ENCODE results near the gene FAM168A.
"Not testable (repeated sequence)": the region's sequence is repeated elsewhere in the genome, so short reads cannot be mapped to it uniquely, and the experiment has no call there.

The FAM168A gene

GRCh38 chr11:73478737-73479347 lies 119.1 kb downstream of the FAM168A start:
- peak; percentile 44 to 61 for DNase-seq (ENCODE audit: low read depth in 2 of 2)
- peak; percentile 90 for TF ChIP-seq CTCF (IDR thresholded peaks at IDR 0.05; ENCODE audit: low read depth, low read length)
- no peak overlapping the region for H3K4me3 ChIP-seq (replicated peaks in 1 of 2; ENCODE audit: low read depth in 2 of 2, low read length in 2 of 2)

GRCh38 chr11:73477518-73477917 lies 120.4 kb downstream of the FAM168A start:
- DNase-seq (ENCODE audit: low read depth in 2 of 2) = no peak
- no peak overlapping the region for H3K4me3 ChIP-seq (replicated peaks in 1 of 2; ENCODE audit: low read depth in 2 of 2, low read length in 2 of 2)
- TF ChIP-seq CTCF (IDR thresholded peaks at IDR 0.05; ENCODE audit: low read depth, low read length) = no peak

- H3K4me3 ChIP-seq (replicated peaks in 1 of 2; ENCODE audit: low read depth in 2 of 2, low read length in 2 of 2) = no peak overlapping the region
- no peak for DNase-seq (ENCODE audit: low read depth in 2 of 2)
- TF ChIP-seq CTCF (IDR thresholded peaks at IDR 0.05; ENCODE audit: low read depth, low read length) = no peak
These were observed 122.3 kb downstream of the FAM168A start for GRCh38 chr11:73475549-73476095.

GRCh38 chr11:73473252-73473651 lies 124.7 kb downstream of the FAM168A start:
- TF ChIP-seq CTCF (IDR thresholded peaks at IDR 0.05; ENCODE audit: low read depth, low read length) = no peak
- H3K4me3 ChIP-seq (replicated peaks in 1 of 2; ENCODE audit: low read depth in 2 of 2, low read length in 2 of 2) = no peak overlapping the region
- no peak for DNase-seq (ENCODE audit: low read depth in 2 of 2)

- H3K4me3 ChIP-seq (replicated peaks in 1 of 2; ENCODE audit: low read depth in 2 of 2, low read length in 2 of 2); DNase-seq (ENCODE audit: low read depth in 2 of 2): not testable (repeated sequence)
These were observed 127.8 kb downstream of the FAM168A start for GRCh38 chr11:73470036-73470612.

- peak; percentile 36 to 65 for DNase-seq (ENCODE audit: low read depth in 2 of 2)
- H3K4me3 ChIP-seq (replicated peaks in 1 of 2; ENCODE audit: low read depth in 2 of 2, low read length in 2 of 2) = no peak overlapping the region
- TF ChIP-seq CTCF (IDR thresholded peaks at IDR 0.05; ENCODE audit: low read depth, low read length) = no peak
These were observed 128.5 kb downstream of the FAM168A start for GRCh38 chr11:73469401-73469800.

- H3K4me3 ChIP-seq (replicated peaks in 1 of 2; ENCODE audit: low read depth in 2 of 2, low read length in 2 of 2) = no peak overlapping the region
- TF ChIP-seq CTCF (IDR thresholded peaks at IDR 0.05; ENCODE audit: low read depth, low read length) = no peak
- no peak for DNase-seq (ENCODE audit: low read depth in 2 of 2)
These were observed 129.2 kb downstream of the FAM168A start for GRCh38 chr11:73468590-73469161.
